NCI-H1417 (cell line): ENCODE measurements around the gene XRCC5.

Source experiments
- DNase-seq, 3 experiments: peaks; one replicate each; lab custom pipeline; 2025; lab: John Stamatoyannopoulos, UW

XRCC5 gene

GRCh38 chr2:216231867-216232266 is 122.7 kb downstream of the XRCC5 start:
- DNase-seq, result no peak

DNA sequence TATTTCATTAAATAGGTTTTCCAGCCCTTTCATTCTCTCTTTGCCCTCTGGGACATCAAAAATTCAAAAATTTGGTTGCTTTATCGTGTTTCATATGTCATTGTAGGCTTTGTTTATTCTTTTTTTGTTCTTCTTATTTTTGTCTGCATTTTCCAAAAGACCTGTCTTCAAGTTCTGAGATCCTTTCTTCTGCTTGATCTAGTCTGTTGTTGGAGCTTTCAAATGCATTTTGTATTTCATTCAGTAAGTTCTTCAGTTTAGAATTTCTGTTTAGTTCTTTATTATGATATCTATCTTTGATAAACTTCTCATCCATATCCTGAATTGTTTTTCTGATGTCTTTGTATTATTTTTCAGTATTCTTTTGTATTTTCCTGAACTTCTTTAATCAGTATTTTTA is 123.6 kb downstream of the XRCC5 start:
- DNase-seq, result no peak

GRCh38 chr2:216233281-216233995 is 124.3 kb downstream of the XRCC5 start:
- no peak for DNase-seq

- no peak for DNase-seq
Measured at GRCh38 chr2:216234106-216234505, 125.0 kb downstream of the XRCC5 start.

GRCh38 chr2:216235462-216235861 is 126.3 kb downstream of the XRCC5 start:
- DNase-seq, result peak in 1 of 3 experiments; percentile 35

GRCh38 chr2:216235896-216236295 is 126.7 kb downstream of the XRCC5 start:
- DNase-seq, result no peak

GRCh38 chr2:216236486-216236885 is 127.3 kb downstream of the XRCC5 start:
- DNase-seq, result no peak

- DNase-seq, result peak in 2 of 3 experiments; percentile 38 to 67
Measured at GRCh38 chr2:216242365-216242764, 133.2 kb downstream of the XRCC5 start.

- no peak for DNase-seq
Measured at GRCh38 chr2:216243026-216243425, 133.9 kb downstream of the XRCC5 start.

GRCh38 chr2:216245391-216245975 is 136.3 kb downstream of the XRCC5 start:
- no peak for DNase-seq

DNA sequence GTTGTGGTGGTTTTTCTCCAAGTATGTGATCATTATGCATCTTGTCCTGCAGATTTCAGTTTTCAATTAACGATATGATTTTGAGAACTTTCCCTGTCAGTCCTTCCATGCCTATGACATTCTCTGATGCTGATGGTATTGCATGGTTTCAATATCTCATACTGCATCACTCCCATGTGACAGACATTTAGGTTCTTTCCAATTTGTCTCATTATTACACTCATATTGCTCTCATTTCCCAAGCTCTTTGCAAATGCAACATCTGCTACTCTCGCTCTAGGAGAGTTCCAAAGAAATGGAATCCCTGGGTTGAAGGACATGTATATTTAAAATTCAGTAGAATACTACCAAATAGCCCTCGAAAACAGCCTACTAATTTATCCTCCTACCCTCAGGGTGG is 137.6 kb downstream of the XRCC5 start:
- DNase-seq, result no peak
